K562 (cell line): ENCODE data around the gene KSR2. TPM values are rescaled to one million over a fixed set of nuclear protein-coding genes. Genes with fewer than 3 reads are reported as not detected.
A peak's percentile ranks its signal among the peaks of the same experiment; 100 is the strongest.

Source experiments
- ATAC-seq: fragments of 200-7000 bp; cut with Tn5 transposase; 3 replicates; pipeline ENCODE4 v1.9.1; 2020; ENCODE audit warnings: moderate library complexity
- BruUV-seq: library from RNA; stranded (reverse); fragments of 400-500 nt; replicated peaks from 2 replicates; lab custom pipeline; 2021; lab: Mats Ljungman, UMichigan
- CTCF ChIA-PET: fragments of 300-600 bp; formaldehyde crosslinking; extraction: SDS; loops from one replicate; lab custom pipeline; 2021; ENCODE audit warnings: low intra/inter-chr PET ratio; lab: Yijun Ruan, JAX
- POLR2A ChIA-PET: fragments of 300-600, 350-650 bp; sonication (Branson Sonifier 250); formaldehyde crosslinking; extraction: SDS; loops from one replicate; lab custom pipeline; 2021; ENCODE audit warnings: antibody characterized with exemption, inconsistent platforms; lab: Yijun Ruan, JAX
- DNase-seq, 4 experiments: peaks; one replicate each; pipeline versions ENCODE4 v3.0.0 to v3.0.0-alpha.2; 2011 to 2018; ENCODE audit warnings: low spot score in 3 of 4, mixed read lengths in 3 of 4; ENCODE audit errors: extremely low read depth in 1 of 4
- FAIRE-seq: peaks from 2 replicates; lab custom pipeline; 2011; peaks lifted over from hg19 to GRCh38; lab: Jason Lieb, UNC
- H2AFZ ChIP-seq: 2 replicates; pipeline ENCODE4 v1.6.0; 2011; ENCODE audit warnings: low read depth, low read length, control low read depth, inconsistent platforms
- H3K27ac ChIP-seq: fragments of 200-600 bp; 3 replicates; pipeline ENCODE4 v1.8.0; 2011; ENCODE audit warnings: low read depth, mild to moderate bottlenecking, control low read depth, inconsistent platforms, low read length, moderate library complexity, mixed read lengths; ENCODE audit errors: extremely low read depth
- H3K27me3 ChIP-seq, 2 experiments: fragments of 300-600 bp in 1 of 2; 2 replicates in 1 of 2; 3 replicates in 1 of 2; pipeline versions ENCODE4 v1.6.0 to v1.8.0; 2011; ENCODE audit warnings: inconsistent platforms in 2 of 2, low read length in 2 of 2, mild to moderate bottlenecking in 1 of 2, mixed read lengths in 1 of 2, moderate library complexity in 1 of 2; ENCODE audit not compliant: control insufficient read depth in 2 of 2, insufficient read depth in 2 of 2
- H3K36me3 ChIP-seq: fragments of 300-600 bp; 3 replicates; pipeline ENCODE4 v1.8.0; 2011; ENCODE audit warnings: mild to moderate bottlenecking, low read length, inconsistent platforms; ENCODE audit not compliant: control insufficient read depth, insufficient read depth
- H3K4me1 ChIP-seq, 2 experiments: fragments of 200-600 bp in 1 of 2; replicated peaks in 1 of 2; 2 replicates in 1 of 2; 3 replicates in 1 of 2; pipeline versions ENCODE4 v1.5.1 to v1.8.0; 2011; ENCODE audit warnings: inconsistent platforms in 2 of 2, low read length in 2 of 2, mild to moderate bottlenecking in 1 of 2, mixed read lengths in 1 of 2, moderate library complexity in 1 of 2; ENCODE audit not compliant: control insufficient read depth in 2 of 2, insufficient read depth in 2 of 2
- H3K4me2 ChIP-seq: 2 replicates; pipeline ENCODE4 v1.6.1; 2011; ENCODE audit warnings: low read length, control low read depth, inconsistent platforms, mixed read lengths; ENCODE audit not compliant: insufficient read depth
- H3K4me3 ChIP-seq: fragments of 200-600 bp; sonication (generic), shearing (Covaris generic); 2 replicates; pipeline ENCODE4 v1.5.1; 2016; ENCODE audit warnings: control low read depth, inconsistent platforms
- H3K79me2 ChIP-seq: fragments of 200-600 bp; 3 replicates; pipeline ENCODE4 v1.8.0; 2011; ENCODE audit warnings: low read length, inconsistent platforms; ENCODE audit not compliant: control insufficient read depth, insufficient read depth
- H3K9ac ChIP-seq, 2 experiments: 2 replicates each; pipeline versions ENCODE4 v1.6.0 to v1.6.1; 2011; ENCODE audit warnings: low read depth in 2 of 2, low read length in 2 of 2, control low read depth in 1 of 2, inconsistent platforms in 1 of 2, mild to moderate bottlenecking in 1 of 2, mixed read lengths in 1 of 2; ENCODE audit not compliant: insufficient read depth in 1 of 2
- H3K9me1 ChIP-seq: one replicate; pipeline ENCODE4 v1.6.0; 2011; ENCODE audit warnings: inconsistent platforms, mild to moderate bottlenecking, low read length, moderate library complexity; ENCODE audit not compliant: control insufficient read depth, insufficient read depth
- H3K9me3 ChIP-seq: replicated peaks from 2 replicates; pipeline ENCODE4 v1.5.1; 2011; ENCODE audit warnings: low read depth, low read length, inconsistent platforms; ENCODE audit not compliant: control insufficient read depth, insufficient read depth
- H4K20me1 ChIP-seq: replicated peaks from 2 replicates; pipeline ENCODE4 v1.6.1; 2011; ENCODE audit warnings: low read length, inconsistent platforms, mixed read lengths; ENCODE audit not compliant: control insufficient read depth, insufficient read depth
- BRF2 ChIP-seq: IDR thresholded peaks from 3 replicates; pipeline ENCODE4 v1.6.1; 2011; ENCODE audit warnings: borderline replicate concordance, mild to moderate bottlenecking; ENCODE audit not compliant: insufficient read length, insufficient read depth
- CAMTA2 ChIP-seq: fragments of 250-450 bp; sonication (Bioruptor Pico); conservative IDR thresholded peaks from 2 replicates; pipeline ENCODE4 v1.5.1; 2022
- CSDE1 ChIP-seq, 2 experiments: fragments of 450-650 bp; IDR thresholded peaks; 2 replicates each; pipeline ENCODE4 v1.6.1; 2016; ENCODE audit warnings: mild to moderate bottlenecking in 1 of 2
- GTF2E2 ChIP-seq: fragments of 200-800 bp; sonication (Bioruptor generic); IDR thresholded peaks from 2 replicates; pipeline ENCODE4 v1.6.1; 2016; ENCODE audit warnings: missing genetic modification characterization, missing compliant biosample characterization
- HDAC1 ChIP-seq, 2 experiments: fragments of 450-650 bp; IDR thresholded peaks; 2 replicates each; pipeline ENCODE4 v1.6.1; 2016 to 2017; ENCODE audit warnings: inconsistent platforms in 1 of 2, mild to moderate bottlenecking in 1 of 2, moderate library complexity in 1 of 2
- IFI16 ChIP-seq: fragments of 250-450 bp; sonication (Bioruptor Pico); IDR thresholded peaks from 2 replicates; pipeline ENCODE4 v2.1.2; 2022; ENCODE audit warnings: mild to moderate bottlenecking, inconsistent platforms
- IRF9 ChIP-seq: fragments of 450-650 bp; IDR thresholded peaks from 2 replicates; pipeline ENCODE4 v1.6.1; 2016; ENCODE audit warnings: missing biosample characterization, missing genetic modification characterization
- KAT2B ChIP-seq: IDR thresholded peaks from one replicate; pipeline ENCODE4 v1.6.1; 2012; ENCODE audit warnings: low read depth, mild to moderate bottlenecking, control low read depth, inconsistent platforms, low read length, moderate library complexity
- NCOA2 ChIP-seq, 2 experiments: fragments of 450-650 bp; IDR thresholded peaks; 2 replicates each; pipeline ENCODE4 v1.6.1; 2018; ENCODE audit warnings: mild to moderate bottlenecking in 2 of 2, moderate library complexity in 1 of 2; ENCODE audit not compliant: partially characterized antibody in 2 of 2
- NELFE ChIP-seq: IDR thresholded peaks from 2 replicates; pipeline ENCODE4 v1.6.1; 2011; ENCODE audit warnings: mild to moderate bottlenecking; ENCODE audit not compliant: insufficient read depth, insufficient read length
- NR1H2 ChIP-seq: sonication (generic); formaldehyde crosslinking; IDR thresholded peaks from 2 replicates; pipeline ENCODE4 v1.4.0; 2020; ENCODE audit warnings: mild to moderate bottlenecking, missing genetic modification reagents
- SPI1 ChIP-seq: IDR thresholded peaks from 2 replicates; pipeline ENCODE4 v1.6.1; 2011; ENCODE audit warnings: low read depth, low read length, control low read depth, borderline replicate concordance
- TBP ChIP-seq: optimal IDR thresholded peaks from 2 replicates; pipeline ENCODE3; 2011; ENCODE audit warnings: low read depth, low read length, improper control_type of control experiment
- TCF3 ChIP-seq: sonication (generic); formaldehyde crosslinking; IDR thresholded peaks from 2 replicates; pipeline ENCODE4 v1.4.0; 2020; ENCODE audit warnings: mild to moderate bottlenecking, missing genetic modification reagents
- ZBTB17 ChIP-seq: fragments of 450-650 bp; formaldehyde crosslinking; IDR thresholded peaks from 2 replicates; pipeline ENCODE4 v1.4.0; 2020; ENCODE audit warnings: mild to moderate bottlenecking
- ZNF143 ChIP-seq: sonication (generic); formaldehyde crosslinking; IDR thresholded peaks from 2 replicates; pipeline ENCODE4 v1.9.0; 2022; ENCODE audit warnings: mild to moderate bottlenecking, missing genetic modification reagents
- ZNF232 ChIP-seq: sonication (generic); formaldehyde crosslinking; IDR thresholded peaks from 2 replicates; pipeline ENCODE4 v1.8.0; 2022; ENCODE audit warnings: mild to moderate bottlenecking, missing genetic modification reagents
- WGBS: fragments of 100-300 bp; shearing (Covaris generic); methylation state at CpG from one replicate; pipeline ENCODE4 v1.1.6; 2016; ENCODE audit warnings: low coverage, mixed read lengths; ENCODE audit not compliant: insufficient coverage; ENCODE audit errors: missing lambda C conversion rate; 5-methylcytosine and 5-hydroxymethylcytosine counted together
- in situ Hi-C: fragments of 300-500 bp; cut with MboI; formaldehyde crosslinking; loops from 4 replicates; pipeline ENCODE4 v1.15.0; 2018; ENCODE audit warnings: inconsistent platforms, mixed read lengths
- intact Hi-C: fragments of 100-400 bp; cut with micrococcal nuclease; formaldehyde crosslinking; loops from 2 replicates; pipeline ENCODE4 v1.14.2; 2022
- polyA plus RNA-seq, 8 experiments: library from polyadenylated mRNA; depleted of rRNA in 4 of 8; stranded (reverse) in 5 of 8; unstranded in 3 of 8; fragments of >200 nt; fragmentation: Nextera tagmentation in 2 of 8; fragmentation: Illumina TruSeq in 1 of 8; extraction: Ambion mirVana in 2 of 8; extraction: Trizol in 1 of 8; gene quantifications; 2 replicates each; pipeline versions ENCODE4 v1.2.1 to v1.2.3, GENCODE V29; 2011 to 2014; ENCODE audit warnings: inconsistent platforms in 1 of 8, missing spikeins in 1 of 8
- total RNA-seq, 7 experiments: library from RNA; depleted of rRNA in 6 of 7; stranded (reverse); fragments of >200 nt in 6 of 7; fragmentation: Illumina TruSeq in 2 of 7; extraction: Trizol in 2 of 7; gene quantifications; 2 replicates each; pipeline versions ENCODE4 v1.2.1 to v1.2.3, GENCODE V29; 2011 to 2021; ENCODE audit warnings: low replicate concordance in 1 of 7

KSR2 gene
- total and polyA plus RNA-seq, 9 of the 15 experiments (the other 6 are each of a cell fraction or from before 2014, with no cell fraction given), result not detected

DNA sequence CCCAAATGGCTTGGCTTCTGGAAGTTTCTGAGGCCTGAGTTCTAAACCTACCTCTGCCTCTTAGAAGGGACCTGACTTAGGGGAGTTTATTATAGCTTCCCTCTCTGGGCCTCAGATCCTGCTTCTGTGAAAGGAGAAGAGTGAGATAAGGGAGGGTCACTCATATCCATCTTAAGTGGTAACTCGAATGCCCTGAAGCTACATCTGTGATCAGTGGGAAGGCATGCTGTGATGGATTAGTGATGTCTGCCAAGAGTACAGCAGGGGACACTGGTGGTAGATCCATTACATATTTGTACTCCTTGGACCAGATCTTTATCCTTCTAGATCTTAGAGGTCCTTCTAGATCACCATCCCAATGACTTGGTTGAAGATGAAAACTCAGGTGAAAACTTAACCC lies 509.6 kb downstream of the KSR2 start:
- ChIA-PET POLR2A (no interaction called here), CTCF (no interaction called here)
- DNase-seq, result no peak
- H4K20me1 ChIP-seq, result no peaks in the 10 kb centered on the region
- intact Hi-C loops (no loop called here), in situ Hi-C loops (no loop called here)
- peaks cover 0 to 4% of the 10 kb centered on the region in 2 experiments; a peak in 1 of 5 replicates for H3K27me3 ChIP-seq
- H3K4me3 ChIP-seq, result no peak overlapping the region
- H3K9me1 ChIP-seq, result no peaks in the 10 kb centered on the region
- TF ChIP-seq SPI1, result no peak
- peak; percentile 88 for TF ChIP-seq ZBTB17 (CRISPR knock-in tag)
- BruUV-seq, result no TSS peak
- peaks cover 3 to 5% of the 10 kb centered on the region in 2 experiments; a peak in 2 of 5 replicates for H3K4me1 ChIP-seq
- H3K27ac ChIP-seq, result no peak overlapping the region
- H3K9ac ChIP-seq, result no peak overlapping the region
- H3K36me3 ChIP-seq, result no peaks in the 10 kb centered on the region
- no peak for ATAC-seq
- no peak overlapping the region for H2AFZ ChIP-seq
- no peaks in the 10 kb centered on the region for H3K9me3 ChIP-seq
- 9% methylated on average over 1 of the region's 1 CpG for WGBS
- no peak overlapping the region for H3K4me2 ChIP-seq
- no peak for FAIRE-seq
- H3K79me2 ChIP-seq, result no peaks in the 10 kb centered on the region

DNA sequence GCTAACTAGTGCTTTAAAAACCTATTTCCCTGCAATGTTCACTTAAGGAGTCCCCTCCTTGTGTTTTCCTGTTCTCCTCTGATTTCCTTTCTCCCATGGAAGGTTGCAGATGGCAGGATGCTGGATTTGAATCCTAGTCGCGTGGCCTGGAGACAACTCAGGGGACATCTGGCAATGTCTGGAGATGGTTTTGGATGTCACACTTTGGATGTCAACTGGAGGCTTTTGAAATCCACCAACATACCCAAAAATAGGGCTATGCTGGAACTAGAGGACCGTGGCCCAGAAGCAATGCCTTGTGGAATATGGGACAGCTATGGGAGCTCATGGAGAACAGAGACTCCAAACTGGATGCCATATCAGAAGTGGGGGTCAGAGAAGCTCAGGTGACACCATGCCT lies 511.6 kb downstream of the KSR2 start:
- Histone ChIP-seq H3K4me1 (peaks cover 3 to 5% of the 10 kb centered on the region in 2 experiments; a peak in 2 of 5 replicates), H3K9ac (no peak overlapping the region), H3K9me1 (no peaks in the 10 kb centered on the region), H3K27me3 (peaks cover 0 to 4% of the 10 kb centered on the region in 2 experiments; a peak in 1 of 5 replicates), H3K27ac (no peak overlapping the region), H3K4me3 (no peak overlapping the region), H3K9me3 (no peaks in the 10 kb centered on the region), H3K36me3 (no peaks in the 10 kb centered on the region), H4K20me1 (no peaks in the 10 kb centered on the region), H3K4me2 (no peak overlapping the region), H2AFZ (no peak overlapping the region), H3K79me2 (no peaks in the 10 kb centered on the region)
- no peak for DNase-seq
- intact Hi-C loops, result no loop called here
- no TSS peak for BruUV-seq
- 3% methylated on average over 3 of the region's 3 CpGs for WGBS
- in situ Hi-C loops, result no loop called here
- ATAC-seq, result no peak
- POLR2A ChIA-PET, result no interaction called here
- CTCF ChIA-PET, result no interaction called here
- TF ChIP-seq CAMTA2 (CRISPR knock-in tag) (no peak), ZNF232 (CRISPR knock-in tag) (no peak), HDAC1 (IDR thresholded peaks at IDR 0.05) (no peak), CSDE1 (IDR thresholded peaks at IDR 0.05) (no peak), IRF9 (tag) (no peak), TCF3 (CRISPR knock-in tag) (no peak), NELFE (no peak), KAT2B (no peak), NCOA2 (IDR thresholded peaks at IDR 0.05; ENCODE audit: partially characterized antibody in 2 of 2) (no peak), BRF2 (no peak), IFI16 (CRISPR knock-in tag) (no peak), ZNF143 (CRISPR knock-in tag) (no peak), TBP (no peak), NR1H2 (no peak), GTF2E2 (tag) (no peak)
- FAIRE-seq, result no peak
